Fibroblast of skin of right quadriceps (primary cell): Measurements from ENCODE around the gene CYP2W1.
"Not testable (repeated sequence)": the region's sequence is repeated elsewhere in the genome, so short reads cannot be mapped to it uniquely, and the experiment has no call there.

Experiments used
- DNase-seq: peaks from one replicate; pipeline ENCODE4 v3.0.0-alpha.2; 2013

CYP2W1 gene

GRCh38 chr7:983004-983615 is at the start of gene CYP2W1:
TSS of gene CYP2W1 (plus strand) at chr7:983181. CDS start at chr7:983212, 31 bp downstream.
- no peak for DNase-seq

GRCh38 chr7:934469-935163 is 48.4 kb upstream of the CYP2W1 start:
- DNase-seq: no peak

- DNase-seq: no peak
These were observed 47.7 kb upstream of the CYP2W1 start for GRCh38 chr7:935164-935873.

DNA sequence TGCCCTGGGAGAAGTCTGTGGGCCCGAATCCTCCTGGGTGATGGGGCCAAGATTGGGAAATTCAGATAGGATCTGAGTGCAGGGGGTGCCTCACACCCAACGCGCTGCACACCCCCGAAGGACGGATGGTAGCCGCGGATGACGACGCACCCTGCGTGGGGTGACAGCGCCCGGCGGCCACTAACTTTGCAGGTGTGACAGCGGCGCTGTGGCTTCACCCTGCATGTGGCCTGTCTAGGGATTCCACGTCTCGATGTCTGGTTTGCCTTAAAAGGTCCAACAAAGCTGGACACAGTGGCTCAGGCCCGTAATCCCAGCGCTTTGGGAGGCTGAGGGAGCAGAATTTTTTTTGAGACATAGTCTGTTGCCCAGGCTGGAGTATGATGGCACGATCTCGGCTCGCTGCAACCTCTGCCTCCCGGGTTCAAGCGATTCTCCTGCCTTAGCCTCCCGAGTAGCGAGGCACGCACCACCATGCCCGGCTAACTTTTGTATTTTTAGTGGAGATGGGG is 47.1 kb upstream of the CYP2W1 start:
- no peak for DNase-seq

- peak; percentile 11 for DNase-seq
These were observed 46.5 kb upstream of the CYP2W1 start for GRCh38 chr7:936386-937054.

DNA sequence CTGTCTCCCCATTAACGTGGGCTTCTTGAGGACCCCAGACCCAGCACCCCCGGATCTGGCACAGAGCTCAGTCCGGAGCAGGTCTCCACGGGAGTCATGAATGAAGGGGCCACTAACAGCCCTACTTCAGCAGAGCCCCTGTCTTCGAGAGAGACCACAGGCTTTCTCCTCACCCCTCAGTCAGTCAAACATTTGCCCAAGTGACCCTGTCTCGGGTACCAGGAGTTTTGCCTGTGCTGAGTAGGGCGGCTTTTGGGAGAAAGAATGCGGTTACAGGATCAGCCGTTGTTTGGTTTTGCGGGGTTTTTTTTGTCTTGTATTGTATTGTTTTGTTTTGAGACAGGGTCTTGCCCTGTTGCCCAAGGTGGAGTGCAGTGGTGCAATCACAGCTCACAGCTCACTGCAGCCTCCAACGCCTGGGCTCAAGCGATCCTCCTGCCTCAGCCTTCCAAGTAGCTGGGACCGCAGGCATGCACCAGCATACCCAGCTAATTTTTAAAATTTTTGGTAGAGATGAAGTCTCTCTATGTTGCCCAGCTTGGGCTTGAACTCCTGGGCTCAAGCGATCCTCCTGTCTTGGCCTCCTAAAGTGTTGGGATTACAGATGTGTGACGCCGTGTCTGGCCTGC is 45.0 kb upstream of the CYP2W1 start:
- no peak for DNase-seq

DNA sequence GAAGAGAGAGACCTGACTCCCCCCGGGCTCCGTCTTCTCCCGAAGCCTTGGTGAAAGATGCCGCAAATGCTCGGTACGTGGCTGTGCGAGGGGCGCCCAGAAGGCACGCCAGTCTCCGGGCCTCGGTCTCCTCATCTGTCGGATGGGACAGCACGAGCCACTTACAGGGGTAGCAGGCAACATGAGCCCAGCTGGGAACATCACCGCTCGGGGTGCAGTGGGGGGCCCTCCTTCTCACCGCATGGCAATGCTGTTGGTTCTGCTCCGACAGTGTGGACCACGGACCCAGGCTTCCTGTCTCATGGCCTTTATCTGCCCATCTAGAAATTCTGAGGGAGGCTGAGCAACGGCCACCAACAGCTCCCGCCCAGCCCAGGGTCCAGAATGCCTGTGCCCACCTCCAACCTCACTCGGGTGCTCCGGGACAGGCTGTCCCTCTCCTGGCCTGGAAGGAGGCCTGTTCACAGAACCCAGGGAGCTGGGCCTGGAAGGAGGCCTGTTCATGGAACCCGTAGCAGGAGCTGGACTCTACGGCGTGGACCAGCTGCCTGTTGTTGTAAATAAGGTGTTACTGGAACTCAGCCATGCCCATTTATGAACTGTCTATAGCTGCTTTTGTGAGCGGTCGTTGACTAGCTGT is 44.3 kb upstream of the CYP2W1 start:
- DNase-seq: no peak

- no peak for DNase-seq
These were observed 43.1 kb upstream of the CYP2W1 start for GRCh38 chr7:939843-940242.

DNA sequence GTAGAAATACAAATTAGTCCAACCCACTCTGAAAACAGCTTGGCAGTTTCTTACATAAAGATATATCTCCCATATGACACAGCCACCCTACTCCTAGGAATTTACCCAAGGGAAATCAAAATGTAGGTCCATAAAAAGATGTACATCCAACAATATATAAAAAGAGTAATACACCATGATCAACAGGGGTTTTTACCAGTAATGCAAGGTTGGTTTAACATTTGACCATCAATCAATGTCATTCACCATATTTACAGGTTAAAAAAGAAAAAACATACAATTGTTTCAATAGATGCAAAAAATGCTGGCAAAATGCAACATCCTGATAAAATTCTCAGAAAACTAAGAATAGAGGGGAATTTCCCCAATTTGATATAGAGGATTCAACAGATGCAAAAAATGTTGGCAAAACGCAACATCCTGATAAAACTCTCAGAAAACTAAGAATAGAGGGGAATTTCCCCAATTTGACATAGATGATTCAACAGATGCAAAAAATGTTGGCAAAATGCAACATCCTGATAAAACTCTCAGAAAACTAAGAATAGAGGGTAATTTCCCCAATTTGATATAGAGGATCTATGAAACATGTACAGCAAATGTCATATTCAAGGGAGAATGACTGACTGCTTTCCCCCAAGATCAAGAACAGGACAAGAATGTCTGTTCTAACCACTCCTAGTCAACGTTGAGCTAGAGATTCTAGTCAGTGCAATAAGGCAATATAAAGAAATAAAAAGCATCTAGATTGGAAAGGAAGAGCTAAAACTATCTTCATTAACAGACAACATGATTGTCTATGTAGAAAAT is 42.2 kb upstream of the CYP2W1 start:
- no peak for DNase-seq

DNA sequence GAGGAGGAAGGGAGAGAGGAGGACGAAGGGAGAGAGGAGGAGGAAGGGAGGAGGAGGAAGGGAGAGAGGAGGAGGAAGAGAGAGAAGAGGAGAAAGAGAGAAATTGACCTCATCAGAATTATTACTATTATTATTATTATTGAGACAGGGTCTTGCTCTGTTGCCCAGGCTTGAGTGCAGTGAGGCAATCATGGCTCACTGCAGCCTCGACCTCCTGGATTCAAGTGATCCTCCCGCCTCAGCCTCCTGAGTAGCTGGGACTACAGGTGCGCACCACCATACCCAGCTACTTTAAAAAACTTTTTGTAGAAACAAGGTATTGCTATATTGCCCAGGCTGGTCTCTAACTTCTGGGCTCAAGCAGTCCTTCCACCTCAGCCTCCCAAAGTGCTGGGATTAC is 39.2 kb upstream of the CYP2W1 start:
- not testable (repeated sequence) for DNase-seq

- no peak for DNase-seq
These were observed 38.2 kb upstream of the CYP2W1 start for GRCh38 chr7:944744-945143.

- DNase-seq: no peak
These were observed 37.8 kb upstream of the CYP2W1 start for GRCh38 chr7:945147-945555.

- DNase-seq: no peak
These were observed 37.3 kb upstream of the CYP2W1 start for GRCh38 chr7:945556-946255.

- DNase-seq: no peak
These were observed 36.6 kb upstream of the CYP2W1 start for GRCh38 chr7:946256-946996.

DNA sequence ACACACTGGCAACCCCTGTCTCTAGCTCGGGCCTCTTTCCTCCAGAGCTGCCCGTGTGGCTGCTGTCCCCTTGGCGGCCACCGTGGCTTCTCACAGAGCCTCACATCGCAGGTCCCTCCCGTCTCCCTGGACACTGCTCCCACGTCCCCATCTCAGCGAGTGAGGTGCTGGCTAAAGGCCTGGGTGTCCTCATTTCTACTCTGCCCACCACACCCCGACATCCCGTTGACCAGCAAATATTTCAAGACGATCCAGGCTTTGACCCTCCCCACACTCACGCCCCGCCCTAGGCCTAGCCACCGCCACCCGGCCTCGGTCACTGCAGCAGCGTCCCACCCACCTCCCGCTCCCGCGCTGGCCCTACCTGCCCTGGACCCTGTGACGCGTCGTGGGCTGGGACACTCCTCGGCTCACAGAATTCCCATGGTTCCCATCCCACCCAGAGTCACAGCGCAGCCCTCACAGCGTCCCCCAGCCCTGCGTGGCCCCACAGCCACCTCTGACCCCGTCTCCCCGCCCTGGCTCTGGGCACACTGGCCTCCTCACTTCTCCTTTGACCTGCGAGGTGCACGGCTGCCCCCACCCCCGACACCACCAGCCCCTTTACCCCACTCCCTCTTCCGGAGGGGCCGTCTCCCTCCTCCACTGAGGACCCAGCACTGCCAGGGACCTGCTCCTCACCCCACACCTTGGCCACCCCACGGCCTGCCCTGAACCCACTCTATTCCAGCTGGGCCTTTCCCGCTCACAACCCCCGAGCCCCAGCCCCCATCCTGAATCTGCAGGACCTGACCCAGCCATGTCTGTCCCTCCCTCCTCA is 35.4 kb upstream of the CYP2W1 start:
- no peak for DNase-seq

DNA sequence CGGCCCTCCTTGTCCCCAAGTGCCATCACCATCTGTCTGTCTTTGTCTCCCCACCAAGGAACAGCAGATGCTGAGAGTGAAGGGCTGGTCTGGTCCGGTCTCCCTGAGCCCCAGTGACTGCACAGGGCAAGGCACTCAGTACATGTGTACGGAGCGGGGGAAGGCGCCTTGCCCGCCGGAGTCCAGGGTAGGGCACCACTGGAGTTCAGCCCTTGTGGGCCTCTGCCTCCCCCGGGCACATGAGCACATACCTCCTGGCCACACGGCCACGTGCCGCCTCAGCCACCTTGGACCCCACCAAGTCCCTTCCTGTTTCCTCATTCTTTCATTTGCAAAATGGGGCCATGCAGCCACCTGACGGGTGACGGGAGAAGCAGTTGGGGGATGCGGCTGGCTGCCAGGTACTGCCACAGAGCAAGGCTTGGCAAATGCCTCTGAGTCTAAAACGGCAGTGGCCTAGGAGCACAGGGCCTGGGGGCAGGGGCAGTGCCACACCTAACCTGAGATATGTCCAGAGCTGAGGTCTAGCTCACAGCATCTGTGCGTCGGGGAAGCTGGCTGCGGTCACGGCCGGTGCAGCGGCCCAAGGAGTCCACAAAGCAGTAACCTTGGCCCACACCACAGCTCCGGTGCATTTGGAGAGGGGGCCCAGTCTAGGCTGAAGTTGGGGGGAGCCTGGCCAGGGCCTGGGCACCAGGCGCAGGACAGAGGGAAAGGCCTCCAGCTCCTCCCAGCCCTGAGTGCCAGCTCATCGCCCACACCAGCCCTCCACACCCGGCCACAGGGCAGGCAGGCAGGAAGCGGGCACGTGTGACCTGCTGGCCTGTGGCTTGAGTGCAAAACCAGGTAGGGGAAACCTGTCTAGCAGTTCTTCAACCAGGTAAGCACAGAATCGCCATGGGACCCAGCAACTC is 33.7 kb upstream of the CYP2W1 start:
- no peak for DNase-seq

GRCh38 chr7:951881-952547 is 31.0 kb upstream of the CYP2W1 start:
- no peak for DNase-seq
